Adrenal gland (tissue), 5 donors: ENCODE results near the gene NUAK1.

Experiments used
- CTCF ChIP-seq, 6 experiments: fragments of 450-650 bp in 4 of 6; fragments of 200-600 bp in 2 of 6; sonication (generic) in 1 of 6; IDR thresholded peaks; 1 replicate in 5 of 6; 2 replicates in 1 of 6; pipeline versions ENCODE4 v1.5.1 to v1.8.0; 2016 to 2021; ENCODE audit warnings: antibody characterized with exemption in 6 of 6, mild to moderate bottlenecking in 2 of 6, moderate library complexity in 1 of 6
- POLR2A ChIP-seq, 2 donors: fragments of 450-650 bp; IDR thresholded peaks; one replicate each; pipeline ENCODE4 v1.6.1; 2017; ENCODE audit warnings: antibody characterized with exemption in 2 of 2, mild to moderate bottlenecking in 2 of 2, moderate library complexity in 1 of 2
- donor health status: DM: no; HTN: no; CAD: no.

GRCh38 chr12:106101803-106102202 is 37.0 kb downstream of the NUAK1 start:
- TF ChIP-seq CTCF (IDR thresholded peaks at IDR 0.05) (no peak), POLR2A (IDR thresholded peaks at IDR 0.05) (no peak)
